Smooth muscle cell of bladder (primary cell): Measurements from ENCODE around the gene TPX2. TPM values are rescaled to one million over a fixed set of nuclear protein-coding genes. Genes with fewer than 3 reads are reported as not detected.

Experiments used
- total RNA-seq: library from RNA; depleted of rRNA; stranded (reverse); fragments of >200 nt; gene quantifications from 2 replicates; pipeline ENCODE4 v1.2.3, GENCODE V29; 2014

The TPX2 gene
- total RNA-seq, result 4.6 and 5.6 TPM in 2 replicates

GRCh38 chr20:31738729-31739549, at the start of gene TPX2:
TSS of gene TPX2 (plus strand) at chr20:31739290. CDS start at chr20:31757477, 18,187 bp downstream.

DNA sequence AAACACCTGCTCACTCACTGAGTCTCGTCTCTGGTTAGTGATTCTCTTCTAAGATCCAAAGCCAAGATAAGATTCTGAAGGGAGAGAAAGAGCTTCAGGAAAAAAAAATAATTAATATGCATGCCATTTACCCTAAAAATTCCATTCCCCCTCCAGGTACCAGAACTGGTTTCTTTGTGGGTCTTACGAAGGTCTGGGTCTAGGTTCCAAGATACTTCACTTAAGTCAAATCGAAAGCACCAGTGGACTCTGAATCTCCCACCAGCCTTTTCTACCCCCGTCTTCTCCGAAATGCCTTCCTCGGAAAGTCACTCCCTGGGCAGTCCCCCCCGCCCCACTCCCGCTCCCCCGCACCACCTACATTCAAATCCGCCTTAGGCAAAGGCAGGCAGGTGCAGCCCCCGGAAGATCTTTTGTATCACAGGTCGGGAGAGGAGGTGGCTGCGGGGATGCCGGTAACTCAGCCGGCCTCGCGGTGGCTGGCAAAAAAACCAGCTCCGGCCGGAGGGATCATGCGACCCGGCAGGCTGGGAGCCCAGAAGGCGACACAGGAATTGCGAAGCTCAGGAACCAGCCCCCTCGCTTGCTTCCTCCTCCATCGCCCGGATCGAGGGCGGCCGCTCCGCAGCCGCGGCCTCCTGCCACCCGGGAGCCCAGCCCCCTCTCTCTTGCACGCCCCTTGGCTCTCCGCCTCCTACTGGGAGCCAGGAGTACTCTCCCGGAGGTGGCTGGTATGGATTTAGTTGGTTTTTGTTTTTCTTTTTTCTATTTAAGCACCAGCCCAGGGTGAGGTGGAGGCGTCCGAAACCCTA, 16.6 kb upstream of the TPX2 start, which contains the start of gene BCL2L1:
Gene BCL2L1 (minus strand): TSS at position 612 of the 812 bp plus-strand sequence. CDS start 650 bp downstream, outside the sequence.

GRCh38 chr20:31819083-31819784, 80.1 kb downstream of the TPX2 start, which contains the start of gene MYLK2:
TSS of gene MYLK2 (plus strand) at chr20:31819356. CDS start at chr20:31819581, 225 bp downstream.

DNA sequence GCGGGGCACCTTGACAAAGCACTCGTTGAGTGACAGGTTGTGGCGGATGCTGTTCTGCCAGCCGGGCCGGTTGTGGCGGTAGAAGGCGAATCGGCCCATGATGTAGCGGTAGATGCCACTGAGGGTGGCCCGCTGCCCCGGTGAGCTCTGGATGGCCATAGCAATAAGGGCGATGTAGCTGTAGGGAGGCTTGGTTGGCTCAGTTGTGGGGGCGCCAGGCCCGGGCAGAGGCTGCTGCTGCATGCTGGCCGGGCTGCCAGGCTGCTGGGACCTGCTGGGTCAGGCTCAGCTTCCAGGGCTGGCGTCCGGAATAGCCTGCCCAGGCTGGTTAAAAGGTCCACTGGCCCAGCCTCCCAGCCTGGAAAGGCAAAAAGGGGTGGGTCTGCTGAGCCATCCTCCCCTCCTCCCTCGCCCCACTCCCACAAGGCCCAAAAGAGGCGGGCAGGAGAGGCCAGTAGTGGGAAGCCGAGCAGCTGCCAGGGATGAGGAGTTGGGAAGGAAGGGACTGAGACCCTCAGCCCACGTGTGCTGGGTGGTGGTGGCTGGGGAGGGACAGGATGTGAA, 106.3 kb downstream of the TPX2 start, which contains the start of gene FOXS1:
Gene FOXS1 (minus strand): TSS at position 305 of the 564 bp plus-strand sequence. CDS start 62 bp downstream, at position 243.

Other genes with a start within 250 kb of the TPX2 start
- gene HM13, start 224.8 kb upstream of the TPX2 start, total RNA-seq, result 46.4 and 55.9 TPM in 2 replicates
- 141 and 149 TPM in 2 replicates for gene ID1, start 134.0 kb upstream of the TPX2 start, total RNA-seq
- not detected in 2 replicates for gene COX4I2, start 101.4 kb upstream of the TPX2 start, total RNA-seq
- 22.8 and 33.6 TPM in 2 replicates for gene BCL2L1, start 16.4 kb upstream of the TPX2 start, total RNA-seq
- gene MYLK2, start 80.1 kb downstream of the TPX2 start, total RNA-seq, result under 0.01 TPM in 1 of 2 replicates, not detected in the other
- gene FOXS1, start 106.3 kb downstream of the TPX2 start, total RNA-seq, result 0.09 TPM in 1 of 2 replicates, not detected in the other
- 0.14 TPM in 1 of 2 replicates, not detected in the other for gene DUSP15, start 131.2 kb downstream of the TPX2 start, total RNA-seq
- under 0.01 and 0.09 TPM in 2 replicates for gene TTLL9, start 131.3 kb downstream of the TPX2 start, total RNA-seq
- 3.4 and 4.3 TPM in 2 replicates for gene PDRG1, start 212.8 kb downstream of the TPX2 start, total RNA-seq
- not detected in 2 replicates for gene XKR7, start 228.9 kb downstream of the TPX2 start, total RNA-seq